Fibroblast of skin of left biceps (primary cell): ENCODE measurements around the gene PCMTD2.
"Not testable (repeated sequence)": the region's sequence is repeated elsewhere in the genome, so short reads cannot be mapped to it uniquely, and the experiment has no call there.

Experiments
- DNase-seq, 2 experiments: peaks; one replicate each; pipeline ENCODE4 v3.0.0-alpha.2; 2013; ENCODE audit warnings: low read depth in 2 of 2

The PCMTD2 gene

DNA sequence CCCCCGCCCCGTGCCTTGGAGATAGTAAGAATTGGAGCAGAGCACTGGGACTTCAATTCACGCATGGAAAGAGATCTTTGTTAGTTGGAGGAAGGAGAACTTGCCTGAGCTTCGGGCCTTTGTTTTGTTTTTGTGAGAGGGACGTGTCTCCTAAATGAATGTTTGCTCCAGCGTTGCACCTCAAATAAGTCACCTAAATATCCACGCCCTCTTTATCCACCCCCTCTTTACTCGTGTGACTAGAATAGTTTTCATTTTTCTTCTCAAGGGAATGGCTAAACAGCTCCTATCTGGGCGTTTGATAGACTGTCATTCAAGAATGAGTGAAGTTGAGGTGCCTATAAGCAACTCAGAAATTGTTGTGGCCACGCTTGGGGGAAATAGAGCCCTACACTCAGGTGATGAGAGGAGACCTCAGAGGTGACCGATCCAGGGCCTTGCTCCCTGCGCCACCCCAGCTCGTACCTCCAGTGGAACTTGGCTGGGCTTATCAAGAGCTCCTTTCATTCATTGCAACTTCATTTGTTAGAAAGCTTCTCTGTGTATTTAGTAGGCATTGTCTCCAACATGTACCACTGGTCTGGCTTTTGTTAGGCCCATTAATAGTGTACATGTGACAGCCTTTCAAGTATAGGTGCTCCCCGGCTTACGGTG is 861 bp downstream of the PCMTD2 start:
- no peak for DNase-seq

DNA sequence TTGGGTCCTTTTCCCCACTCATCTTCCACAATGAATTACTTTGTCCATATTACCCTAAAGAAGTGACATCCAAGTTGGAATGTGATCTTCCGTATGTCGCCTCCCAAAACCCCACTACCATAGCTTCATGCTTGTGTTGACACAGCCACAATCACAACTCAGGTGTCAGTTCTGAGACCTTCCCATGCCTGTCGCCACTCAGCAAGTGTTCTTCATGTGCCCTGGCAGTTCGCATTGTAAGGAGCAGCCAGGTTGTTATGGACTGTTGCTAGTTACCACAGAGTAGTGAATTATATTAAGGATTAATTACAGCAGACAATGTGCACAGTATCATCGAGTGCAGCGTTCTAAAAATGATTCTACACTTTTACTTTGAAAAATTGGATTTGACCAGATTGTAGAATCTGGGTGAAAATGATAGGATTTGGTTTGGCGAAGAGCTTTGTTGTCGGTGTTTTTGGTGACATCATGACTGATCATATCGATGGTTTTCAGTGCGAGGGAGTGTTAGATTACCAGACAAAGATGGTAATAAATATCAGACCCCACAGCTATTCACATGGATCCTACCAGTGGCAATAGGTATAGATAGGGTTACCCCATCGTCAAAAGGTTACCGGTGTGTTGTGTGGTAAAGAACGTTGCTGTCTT is 1.7 kb downstream of the PCMTD2 start:
- DNase-seq = no peak

DNA sequence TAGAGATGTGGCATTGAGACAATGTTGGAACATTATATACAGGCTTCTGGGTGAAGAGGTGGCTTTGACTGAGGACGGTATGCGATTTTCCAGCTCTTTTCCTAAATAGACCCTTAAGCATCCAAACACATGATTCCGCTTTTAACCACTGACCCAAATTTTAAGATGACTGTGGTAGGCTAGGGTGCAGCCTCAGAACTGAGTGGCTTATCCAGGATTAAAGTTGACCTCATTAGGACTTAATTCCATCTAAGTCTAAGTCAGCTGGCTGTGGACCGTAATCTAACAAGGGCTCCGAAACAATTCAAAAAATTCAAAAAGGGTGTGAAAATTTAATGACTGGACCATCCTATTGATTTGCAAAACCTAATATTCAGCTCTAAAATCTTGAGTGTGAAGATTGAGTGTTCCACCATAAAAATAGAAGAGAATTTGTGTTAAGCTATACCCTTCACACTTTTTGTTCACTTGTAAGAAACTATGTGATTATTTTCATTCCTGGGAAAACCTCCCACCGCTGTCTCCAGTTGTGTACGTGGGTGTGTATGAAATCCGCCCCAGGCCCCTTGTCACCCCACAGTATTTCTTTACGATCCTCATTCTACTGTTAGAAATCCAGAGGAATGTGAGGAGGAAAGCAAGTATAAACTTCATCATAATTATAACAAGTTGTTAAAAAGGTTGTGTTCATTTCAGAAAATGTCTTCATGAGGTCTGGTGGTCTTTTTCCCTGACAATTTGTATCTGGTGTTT is 2.7 kb downstream of the PCMTD2 start:
- DNase-seq = no peak

DNA sequence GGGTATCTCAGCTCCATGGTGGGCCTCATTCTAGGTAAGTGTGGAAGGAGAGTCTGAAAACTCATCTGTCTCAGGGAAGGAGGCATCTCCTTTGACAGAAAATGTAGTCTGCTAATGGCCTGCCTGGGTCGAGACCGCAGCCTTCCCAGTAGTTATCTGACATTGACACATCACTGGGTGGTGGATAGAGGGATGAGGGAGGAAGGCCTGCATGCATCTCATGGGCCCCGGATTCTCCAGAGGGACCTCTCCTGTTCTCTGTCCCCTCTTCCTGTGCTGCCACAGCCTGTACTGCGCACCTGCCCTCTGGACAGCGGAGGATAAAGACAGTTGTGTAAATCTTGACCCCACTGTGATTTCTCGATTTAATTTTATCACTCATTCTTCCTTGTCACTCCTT is 4.7 kb downstream of the PCMTD2 start:
- DNase-seq = no peak

DNA sequence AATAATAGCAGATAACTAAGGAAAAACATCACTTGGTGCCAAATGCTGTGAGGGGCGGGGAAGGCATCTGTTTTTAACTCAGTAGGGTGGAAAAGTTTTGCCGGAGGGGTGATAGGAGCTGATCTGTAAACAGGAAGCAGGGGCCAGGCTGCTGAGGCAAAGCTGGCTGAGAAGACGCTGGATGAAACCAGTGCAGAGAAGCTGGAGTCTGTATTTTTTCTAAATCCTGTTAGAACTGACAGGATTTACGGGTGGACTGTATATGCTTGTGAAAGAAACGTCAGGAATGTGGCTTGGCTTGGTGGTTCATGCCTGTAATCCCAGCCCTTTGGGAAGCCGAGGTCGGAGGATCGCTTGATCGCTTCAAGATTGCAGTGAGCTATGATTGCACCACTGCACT is 5.6 kb downstream of the PCMTD2 start:
- DNase-seq = peak; percentile 15 to 30

DNA sequence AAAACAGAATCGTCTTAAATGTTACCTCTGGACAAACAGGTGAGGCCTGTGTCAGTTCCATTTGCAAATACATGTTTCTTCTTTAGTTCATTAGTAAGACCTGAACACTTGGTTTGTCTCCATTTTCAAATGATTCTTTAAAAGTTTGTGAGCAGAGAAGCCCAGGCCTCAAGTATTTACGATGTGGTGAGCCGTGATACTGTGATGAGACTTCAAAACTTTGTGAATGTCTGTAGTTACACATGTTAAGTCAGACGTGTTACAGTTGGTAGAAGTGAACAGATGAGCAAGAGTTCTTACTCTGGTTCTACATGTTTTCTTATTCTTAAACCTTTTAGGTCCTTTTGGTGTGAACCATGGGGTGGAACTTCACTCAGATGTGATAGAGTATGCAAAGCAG is 8.5 kb downstream of the PCMTD2 start:
- no peak for DNase-seq

DNA sequence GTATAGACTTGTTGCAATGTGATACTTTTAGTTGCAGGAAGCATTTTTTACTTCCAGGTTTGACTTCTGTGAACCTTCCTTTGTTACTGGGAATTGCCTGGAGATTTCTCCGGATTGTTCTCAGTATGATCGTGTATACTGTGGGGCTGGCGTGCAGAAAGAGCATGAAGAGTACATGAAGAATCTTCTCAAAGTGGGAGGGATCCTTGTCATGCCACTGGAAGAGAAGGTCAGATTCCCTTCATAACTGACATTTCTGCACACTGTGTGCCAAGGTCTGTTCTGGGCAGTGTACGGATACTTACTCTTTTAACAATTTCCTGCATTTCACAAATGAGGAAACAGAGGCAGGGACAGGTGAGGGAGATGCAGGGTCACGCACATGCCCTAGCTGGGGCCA is 9.7 kb downstream of the PCMTD2 start:
- DNase-seq = no peak

DNA sequence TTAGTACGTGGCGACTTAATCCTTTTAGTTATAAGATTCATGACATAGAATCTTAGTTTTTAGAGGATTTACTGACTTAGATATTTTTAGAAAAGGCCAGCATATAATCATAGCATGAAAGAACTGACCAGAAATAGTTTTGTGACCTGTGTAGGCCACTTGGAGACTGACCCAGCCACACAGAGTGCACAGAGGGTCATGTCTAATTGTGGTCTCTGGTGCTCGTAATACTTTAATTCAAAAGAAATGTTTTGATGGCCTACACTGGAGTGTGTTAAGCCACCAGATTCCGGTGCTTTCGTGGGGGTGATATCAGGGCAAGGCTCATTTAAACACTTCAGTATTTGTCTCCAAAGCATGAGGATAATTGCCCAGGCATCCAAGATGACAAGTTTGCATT is 11.4 kb downstream of the PCMTD2 start:
- DNase-seq = no peak

DNA sequence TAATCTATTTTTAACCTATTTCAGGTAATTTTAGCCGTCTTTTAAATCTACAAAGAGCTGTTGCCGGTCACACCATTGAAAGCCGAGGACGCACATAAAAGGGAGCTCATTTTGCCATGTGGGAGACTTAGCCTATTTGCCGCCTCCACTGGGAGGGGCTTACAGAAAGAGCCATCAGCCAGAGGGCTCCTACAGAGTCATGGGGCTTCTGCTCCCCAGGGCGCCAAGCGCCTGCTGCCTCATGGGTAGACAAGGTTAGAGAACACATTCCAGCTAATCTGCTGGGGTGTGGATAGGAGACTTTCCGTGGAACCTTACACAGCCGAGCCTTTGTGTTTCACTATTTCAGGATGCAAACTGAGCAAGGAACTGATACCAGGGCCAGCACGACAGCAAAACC is 12.6 kb downstream of the PCMTD2 start:
- no peak for DNase-seq

DNA sequence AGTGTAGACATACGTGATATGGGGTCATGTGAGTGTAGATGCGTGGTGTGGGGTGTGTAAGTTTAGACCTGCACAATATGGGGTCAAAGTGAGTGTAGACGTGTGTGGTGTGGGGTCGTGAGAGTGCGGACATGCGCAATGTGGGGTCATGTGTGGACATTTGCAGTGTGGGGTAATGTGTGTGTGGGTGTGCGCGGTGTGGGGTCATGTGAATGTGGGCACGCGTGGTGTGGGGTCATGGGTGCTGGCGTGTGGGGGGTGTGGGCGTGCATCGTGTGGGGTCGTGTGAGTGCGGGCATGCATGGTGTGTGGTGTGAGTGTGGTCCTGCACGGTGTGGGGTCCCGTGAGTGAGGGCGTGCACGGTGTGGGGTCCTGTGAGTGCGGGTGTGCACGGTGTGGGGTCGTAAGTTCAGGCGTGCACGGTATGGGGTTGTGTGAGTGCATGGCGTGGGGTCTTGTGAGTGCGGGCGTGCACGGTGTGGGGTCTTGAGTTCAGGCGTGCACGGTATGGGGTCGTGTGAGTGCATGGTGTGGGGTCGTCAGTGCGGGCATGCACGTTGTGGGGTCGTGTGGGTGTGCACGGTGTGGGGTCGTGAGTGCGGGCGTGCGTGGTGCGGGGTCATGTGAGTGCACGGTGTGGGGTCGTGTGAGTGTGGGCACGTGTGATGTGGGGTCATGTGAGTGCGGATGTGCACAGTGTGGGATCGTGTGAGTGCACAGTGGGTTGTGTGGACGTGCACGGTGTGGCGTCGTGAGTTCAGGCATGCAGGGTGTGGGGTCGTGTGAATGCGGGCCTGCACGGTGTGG is 14.3 kb downstream of the PCMTD2 start:
- no peak for DNase-seq

DNA sequence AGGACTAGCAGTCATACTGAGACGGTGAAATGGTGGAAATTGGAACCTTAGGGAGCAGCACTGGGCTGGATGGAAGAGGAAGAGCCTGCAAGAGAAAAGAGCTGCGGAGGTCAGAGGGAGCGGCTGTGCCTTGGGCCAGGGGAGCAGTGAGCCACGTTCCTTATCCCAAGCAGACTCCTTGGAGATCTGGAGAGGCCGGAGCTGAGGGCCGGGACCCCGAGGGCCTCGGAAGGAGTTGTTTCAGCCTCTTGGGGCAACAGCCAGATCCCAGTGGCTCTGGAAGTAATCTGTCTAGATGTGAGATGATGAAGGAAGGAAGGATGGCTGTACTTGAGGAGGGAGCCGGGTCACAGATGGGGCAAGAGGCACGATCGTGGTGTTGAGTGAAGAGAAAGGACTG is 16.1 kb downstream of the PCMTD2 start:
- no peak for DNase-seq

DNA sequence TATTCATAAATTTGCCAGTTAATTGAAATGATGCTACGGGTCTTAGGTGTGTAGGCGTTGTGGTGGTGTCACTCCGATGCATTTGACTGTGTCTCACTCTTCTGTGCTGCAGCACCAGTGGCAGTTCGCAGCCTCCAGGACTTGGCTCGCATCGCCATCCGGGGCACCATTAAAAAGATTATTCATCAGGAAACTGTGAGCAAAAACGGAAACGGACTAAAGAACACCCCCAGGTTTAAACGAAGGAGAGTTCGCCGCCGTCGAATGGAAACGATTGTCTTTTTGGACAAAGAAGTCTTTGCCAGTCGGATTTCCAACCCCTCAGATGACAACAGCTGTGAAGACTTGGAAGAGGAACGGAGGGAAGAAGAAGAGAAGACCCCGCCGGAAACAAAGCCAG is 17.6 kb downstream of the PCMTD2 start:
- DNase-seq = no peak

DNA sequence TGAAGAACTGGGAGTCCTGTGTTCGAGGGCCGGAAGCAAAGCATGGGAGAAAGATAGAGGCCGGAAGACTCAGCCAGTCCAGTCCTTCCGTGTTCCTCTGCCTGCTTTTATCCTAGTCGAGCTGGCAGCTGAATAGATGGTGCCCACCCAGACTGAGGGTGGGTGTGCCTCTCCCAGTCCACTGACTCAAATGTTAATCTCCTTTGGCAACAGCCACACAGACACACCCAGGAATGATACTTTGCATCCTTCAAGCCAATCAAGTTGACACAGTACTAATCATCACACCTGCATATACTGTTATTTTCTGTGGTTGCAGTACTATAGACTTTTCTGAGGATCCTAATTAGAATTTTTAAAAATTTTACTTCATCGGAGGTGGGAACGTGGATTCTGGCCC is 21.3 kb downstream of the PCMTD2 start:
- no peak for DNase-seq

DNA sequence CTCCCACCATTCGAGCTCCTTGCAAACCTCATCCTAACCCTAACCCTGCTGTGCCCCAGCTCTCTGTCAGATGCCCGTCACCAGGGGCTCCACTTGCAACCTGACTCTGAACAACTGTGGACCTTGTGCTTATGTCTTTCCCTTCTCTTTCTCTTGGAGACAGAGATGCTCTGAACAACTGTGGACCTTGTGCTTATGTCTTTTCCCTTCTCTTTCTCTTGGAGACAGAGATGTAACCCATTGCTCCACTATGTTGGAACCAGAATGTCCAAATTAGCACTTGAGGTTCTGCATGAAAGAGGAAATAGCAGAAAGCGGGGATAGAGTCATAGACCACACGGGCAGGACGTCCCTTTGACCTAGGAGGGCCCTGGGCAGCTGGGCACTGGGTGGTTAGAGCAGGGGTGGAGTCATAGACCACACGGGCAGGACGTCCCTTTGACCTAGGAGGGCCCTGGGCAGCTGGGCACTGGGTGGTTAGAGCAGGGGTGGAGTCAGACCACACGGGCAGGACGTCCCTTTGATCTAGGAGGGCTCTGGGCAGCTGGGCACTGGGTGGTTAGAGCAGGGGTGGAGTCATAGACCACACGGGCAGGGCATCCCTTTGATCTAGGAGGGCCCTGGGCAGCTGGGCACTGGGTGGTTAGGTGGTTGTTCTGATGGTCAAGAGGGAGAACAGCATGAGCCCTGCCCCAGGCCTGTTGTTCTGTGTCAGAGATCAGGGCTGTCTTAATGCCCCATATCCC is 22.2 kb downstream of the PCMTD2 start:
- DNase-seq = no peak

DNA sequence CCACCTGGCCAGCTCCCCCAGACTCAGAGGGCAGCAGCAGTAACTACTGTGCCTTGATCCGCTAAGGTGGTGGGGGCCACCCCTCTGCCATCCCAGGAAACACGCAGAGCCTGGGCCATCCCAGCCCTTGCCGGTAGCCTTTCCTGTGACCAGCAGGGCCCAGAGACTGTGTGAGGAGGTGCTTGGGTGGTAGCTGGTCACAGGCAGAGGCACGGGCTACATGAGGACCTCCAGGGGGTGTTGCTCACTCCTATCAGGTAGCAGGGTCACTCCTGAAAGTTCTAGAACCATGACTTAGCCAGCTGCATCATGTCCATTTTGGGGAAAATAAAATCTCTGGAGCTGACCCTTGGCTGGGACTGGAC is 22.8 kb downstream of the PCMTD2 start:
- no peak for DNase-seq

DNA sequence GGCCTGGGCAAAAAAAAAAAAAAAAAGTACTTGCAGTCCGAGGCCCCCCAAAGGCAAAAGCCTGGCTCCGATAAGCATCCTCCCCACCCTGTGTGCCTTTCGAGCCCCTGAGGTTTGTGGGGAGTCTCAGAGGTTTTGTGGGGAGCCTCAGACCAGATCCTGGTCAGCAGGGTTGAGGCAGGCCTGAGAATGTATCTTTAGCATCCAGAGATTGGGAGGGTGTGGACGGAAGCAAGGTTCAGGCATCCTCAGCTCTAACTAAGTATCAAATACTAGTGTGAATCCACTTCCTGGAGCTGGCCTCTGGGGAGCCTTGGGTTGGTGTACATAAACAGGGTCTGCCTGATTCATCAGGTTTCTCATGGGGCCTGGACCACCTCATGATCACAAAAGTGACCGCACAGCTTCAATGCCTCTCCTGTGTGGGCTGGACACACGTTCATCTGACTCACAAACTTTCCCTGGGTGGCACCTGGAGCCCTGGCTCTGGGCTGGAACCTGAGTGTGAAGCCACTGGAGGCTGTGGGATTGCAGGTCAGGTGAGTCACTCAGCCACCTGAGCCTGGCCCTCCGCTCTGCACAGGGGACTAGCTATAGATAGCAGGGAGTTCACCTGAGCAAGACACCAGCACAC is 24.4 kb downstream of the PCMTD2 start:
- no peak for DNase-seq

DNA sequence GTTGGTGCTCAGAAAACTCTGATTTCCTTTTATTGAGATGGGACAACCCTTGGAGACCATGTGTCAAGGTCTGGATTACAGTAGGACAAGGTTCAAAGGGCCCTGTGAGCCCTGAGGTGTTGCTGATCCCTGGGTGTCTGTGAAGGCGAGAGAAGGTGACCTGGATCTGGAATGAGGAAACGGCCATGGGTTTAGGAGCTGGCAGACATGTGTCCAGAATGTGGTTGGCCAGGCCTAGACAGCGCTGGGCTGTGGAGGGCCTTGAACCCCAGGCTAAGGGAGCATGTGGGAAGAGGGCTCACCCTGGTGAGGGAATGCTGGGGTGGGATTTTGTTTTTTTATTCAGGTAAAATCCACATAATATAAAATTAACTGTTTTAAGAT is 24.9 kb downstream of the PCMTD2 start:
- no peak for DNase-seq

DNA sequence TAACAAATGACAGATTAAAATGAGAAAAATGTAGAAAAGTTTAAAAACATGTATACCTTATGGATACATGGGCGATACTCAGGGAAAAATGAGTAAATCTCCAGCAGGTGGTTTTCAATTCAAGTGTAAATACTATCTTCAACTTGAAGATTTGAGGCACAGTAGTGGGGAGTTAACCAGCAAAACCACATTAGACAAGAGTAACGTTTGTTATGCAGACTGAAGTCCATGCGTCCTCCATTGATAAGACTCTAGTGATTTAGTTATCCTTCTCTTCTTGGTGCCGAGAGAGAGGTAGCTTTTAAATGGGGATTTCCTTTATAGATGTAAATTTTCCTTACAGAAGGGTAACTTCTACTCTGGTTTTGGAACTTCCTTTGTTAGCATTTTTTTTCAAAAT is 28.1 kb downstream of the PCMTD2 start:
- no peak for DNase-seq

DNA sequence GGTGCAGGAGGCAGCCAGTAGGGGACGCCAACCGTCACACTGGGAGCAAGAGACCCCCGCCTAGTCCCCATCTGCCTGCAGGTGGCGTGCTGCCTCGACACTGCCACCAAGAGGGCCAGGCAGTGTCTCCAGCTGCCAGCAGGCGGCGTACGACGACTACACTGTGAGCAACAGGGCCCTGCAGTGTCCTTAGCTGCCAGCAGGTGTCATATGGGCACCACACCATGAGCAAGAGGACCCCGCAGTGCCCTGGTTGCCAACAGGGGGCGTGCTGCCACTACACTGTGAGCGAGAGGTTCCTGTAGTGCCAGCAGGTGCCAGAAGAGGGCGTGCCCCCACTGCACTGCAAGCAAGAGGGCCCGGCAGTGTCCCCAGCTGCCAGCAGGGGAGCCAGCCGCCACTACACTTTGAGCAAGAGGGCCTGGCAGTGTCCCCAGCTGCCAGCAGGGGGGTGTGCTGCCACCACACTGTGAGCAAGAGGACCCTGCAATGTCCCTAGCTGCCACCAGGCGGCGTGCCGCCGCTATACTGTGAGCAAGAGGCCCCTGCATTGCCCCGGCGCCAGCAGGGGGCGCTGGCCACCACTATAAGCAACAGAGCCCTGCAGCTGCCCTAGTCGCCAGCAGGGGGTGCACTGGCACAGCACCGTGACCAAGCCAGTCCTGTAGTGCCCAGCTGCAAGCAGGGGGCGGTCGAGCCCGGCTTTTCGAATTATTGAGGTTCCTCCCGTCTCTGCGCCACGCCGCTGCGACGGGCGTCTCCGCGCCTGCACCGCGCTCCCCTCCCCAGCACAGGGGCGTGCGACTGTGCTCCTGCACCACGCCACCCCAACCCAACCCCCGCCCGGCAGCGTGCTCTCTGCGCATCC is 30.3 kb downstream of the PCMTD2 start:
- DNase-seq = not testable (repeated sequence)
